Measurements from ENCODE around the gene FARP1. TPM values are rescaled to one million over a fixed set of nuclear protein-coding genes. Genes with fewer than 3 reads are reported as not detected.

FARP1 gene
- total RNA-seq, 4 donors from 2014 or later: 1.5 to 10.3 (median 6.4) TPM

- no peaks in the 10 kb centered on the region for H3K9me3 ChIP-seq
- intact Hi-C loops (cut with DNase I): no loop called here
- TF ChIP-seq POLR2A (IDR thresholded peaks at IDR 0.05): no peak
- TF ChIP-seq, protein P1, sequence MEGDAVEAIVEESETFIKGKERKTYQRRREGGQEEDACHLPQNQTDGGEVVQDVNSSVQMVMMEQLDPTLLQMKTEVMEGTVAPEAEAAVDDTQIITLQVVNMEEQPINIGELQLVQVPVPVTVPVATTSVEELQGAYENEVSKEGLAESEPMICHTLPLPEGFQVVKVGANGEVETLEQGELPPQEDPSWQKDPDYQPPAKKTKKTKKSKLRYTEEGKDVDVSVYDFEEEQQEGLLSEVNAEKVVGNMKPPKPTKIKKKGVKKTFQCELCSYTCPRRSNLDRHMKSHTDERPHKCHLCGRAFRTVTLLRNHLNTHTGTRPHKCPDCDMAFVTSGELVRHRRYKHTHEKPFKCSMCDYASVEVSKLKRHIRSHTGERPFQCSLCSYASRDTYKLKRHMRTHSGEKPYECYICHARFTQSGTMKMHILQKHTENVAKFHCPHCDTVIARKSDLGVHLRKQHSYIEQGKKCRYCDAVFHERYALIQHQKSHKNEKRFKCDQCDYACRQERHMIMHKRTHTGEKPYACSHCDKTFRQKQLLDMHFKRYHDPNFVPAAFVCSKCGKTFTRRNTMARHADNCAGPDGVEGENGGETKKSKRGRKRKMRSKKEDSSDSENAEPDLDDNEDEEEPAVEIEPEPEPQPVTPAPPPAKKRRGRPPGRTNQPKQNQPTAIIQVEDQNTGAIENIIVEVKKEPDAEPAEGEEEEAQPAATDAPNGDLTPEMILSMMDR (IDR thresholded peaks at IDR 0.05): no peak
- WGBS, 2 donors: 61 to 62% methylated on average over 4 of the region's 4 CpGs
- H3K4me3 ChIP-seq: no peak overlapping the region
- DNase-seq: no peak
- no peaks in the 10 kb centered on the region for H3K27me3 ChIP-seq
- no peak overlapping the region for H3K27ac ChIP-seq
- H3K4me1 ChIP-seq: peaks cover 0 to 11% (median 0%) of the 10 kb centered on the region in 3 donors
- no peaks in the 10 kb centered on the region for H3K36me3 ChIP-seq
Measured at GRCh38 chr13:98187155-98187964, 44.5 kb downstream of the FARP1 start.

GRCh38 chr13:98187965-98188261 lies 45.0 kb downstream of the FARP1 start:
- DNase-seq: no peak
- intact Hi-C loops (cut with DNase I): no loop called here
- no peak for TF ChIP-seq POLR2A (IDR thresholded peaks at IDR 0.05)
- TF ChIP-seq, protein P1 (IDR thresholded peaks at IDR 0.05): no peak
- Histone ChIP-seq H3K36me3 (no peaks in the 10 kb centered on the region), H3K9me3 (no peaks in the 10 kb centered on the region), H3K27ac (no peak overlapping the region), H3K27me3 (no peaks in the 10 kb centered on the region), H3K4me3 (no peak overlapping the region), H3K4me1 (peaks cover 0 to 11% (median 0%) of the 10 kb centered on the region in 3 donors)
- 68 to 90% methylated on average over 7 of the region's 7 CpGs for WGBS, 2 donors

DNA sequence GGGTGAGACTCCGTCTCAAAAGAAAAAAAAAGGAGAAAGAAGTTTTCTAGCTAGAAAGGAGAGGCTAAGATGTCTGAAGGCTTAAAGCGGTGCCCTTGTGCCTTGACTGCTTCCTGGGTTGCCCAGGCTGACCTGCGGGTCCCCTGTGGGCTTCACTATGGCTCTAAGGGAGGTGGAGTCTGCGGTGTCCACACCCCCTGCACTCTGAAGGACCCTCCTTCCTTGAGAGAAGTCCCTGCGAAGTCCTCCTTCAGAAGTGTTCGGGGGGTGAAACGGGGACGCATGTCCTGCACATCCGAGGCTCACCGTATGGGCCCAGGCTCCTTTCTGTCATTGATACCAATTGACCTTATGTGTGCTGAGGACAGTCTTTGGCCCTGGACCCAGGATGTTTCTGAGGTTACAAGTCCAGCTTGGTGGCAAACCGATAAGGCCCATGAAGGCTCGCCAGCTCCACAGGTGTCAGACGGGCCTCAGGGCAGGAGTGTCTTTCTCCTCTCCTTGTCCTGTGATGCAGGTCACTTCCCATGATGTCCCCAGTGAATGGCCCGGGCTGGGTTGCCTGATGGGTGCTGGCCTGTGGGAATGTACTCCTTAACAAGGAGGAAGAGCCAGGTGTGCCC lies 45.8 kb downstream of the FARP1 start:
- H3K4me1 ChIP-seq: peaks cover 0 to 11% (median 0%) of the 10 kb centered on the region in 3 donors
- H3K9me3 ChIP-seq: no peaks in the 10 kb centered on the region
- 85 to 90% methylated on average over 11 to 14 of the region's 14 CpGs for WGBS, 2 donors
- TF ChIP-seq, protein P1 (IDR thresholded peaks at IDR 0.05): no peak
- no peak for TF ChIP-seq POLR2A (IDR thresholded peaks at IDR 0.05)
- no peak overlapping the region for H3K27ac ChIP-seq
- no peak for DNase-seq
- no peaks in the 10 kb centered on the region for H3K36me3 ChIP-seq
- intact Hi-C loops (cut with DNase I): no loop called here
- no peaks in the 10 kb centered on the region for H3K27me3 ChIP-seq
- no peak overlapping the region for H3K4me3 ChIP-seq

- H3K27me3 ChIP-seq: no peaks in the 10 kb centered on the region
- peaks cover 0 to 11% (median 0%) of the 10 kb centered on the region in 3 donors for H3K4me1 ChIP-seq
- intact Hi-C loops (cut with DNase I): no loop called here
- no peak overlapping the region for H3K27ac ChIP-seq
- no peaks in the 10 kb centered on the region for H3K36me3 ChIP-seq
- no peaks in the 10 kb centered on the region for H3K9me3 ChIP-seq
- no peak overlapping the region for H3K4me3 ChIP-seq
- TF ChIP-seq POLR2A (IDR thresholded peaks at IDR 0.05): no peak
- TF ChIP-seq, protein P1 (IDR thresholded peaks at IDR 0.05): no peak
- 49 to 55% methylated on average over 4 of the region's 4 CpGs for WGBS, 2 donors
- no peak for DNase-seq
Measured at GRCh38 chr13:98189841-98190505, 47.1 kb downstream of the FARP1 start.

DNA sequence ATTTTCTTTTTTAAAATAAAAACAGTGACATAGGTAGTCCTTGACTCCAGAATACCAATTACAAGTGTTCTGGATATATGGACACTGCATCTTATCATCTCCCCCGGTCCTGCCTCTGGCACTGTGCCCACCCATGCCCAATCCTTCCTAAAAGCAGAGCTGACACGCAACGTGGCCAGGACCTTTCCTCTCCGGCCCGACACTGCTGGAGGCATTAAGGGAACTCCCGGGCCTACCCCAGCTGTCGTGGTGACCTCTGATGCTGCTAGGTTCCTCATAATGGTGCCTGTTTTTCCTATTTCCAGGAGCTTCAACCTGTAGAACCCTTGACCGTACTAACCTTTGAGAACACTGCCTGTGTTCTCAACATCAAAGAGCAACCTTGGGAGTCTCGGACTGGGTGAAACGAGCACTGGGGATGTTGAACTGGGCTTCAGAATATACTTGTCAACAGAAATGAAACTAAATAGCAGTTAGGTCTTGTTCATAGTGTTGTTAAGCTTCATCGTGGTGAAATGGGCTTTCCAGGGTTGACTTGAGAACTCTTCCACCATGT lies 48.1 kb downstream of the FARP1 start:
- TF ChIP-seq, protein P1 (IDR thresholded peaks at IDR 0.05): no peak
- no peak for TF ChIP-seq POLR2A (IDR thresholded peaks at IDR 0.05)

More for the DNA sequence above, 48.1 kb downstream of the FARP1 start:
- intact Hi-C loops (cut with DNase I): no loop called here
- no peak for DNase-seq
- WGBS, 2 donors: 76 to 82% methylated on average over 11 of the region's 11 CpGs
- H3K27me3 ChIP-seq: no peaks in the 10 kb centered on the region
- H3K27ac ChIP-seq: no peak overlapping the region
- H3K9me3 ChIP-seq: no peaks in the 10 kb centered on the region
- H3K4me3 ChIP-seq: no peak overlapping the region
- H3K36me3 ChIP-seq: no peaks in the 10 kb centered on the region
- peaks cover 0 to 11% (median 0%) of the 10 kb centered on the region in 3 donors for H3K4me1 ChIP-seq
